Measurements from ENCODE around the gene SLC66A1. TPM values are rescaled to one million over a fixed set of nuclear protein-coding genes. Genes with fewer than 3 reads are reported as not detected.
A peak's percentile ranks its signal among the peaks of the same experiment; 100 is the strongest.

SLC66A1 gene
- total RNA-seq, 4 donors from 2014 or later: 10.5 to 14.0 (median 12.5) TPM

DNA sequence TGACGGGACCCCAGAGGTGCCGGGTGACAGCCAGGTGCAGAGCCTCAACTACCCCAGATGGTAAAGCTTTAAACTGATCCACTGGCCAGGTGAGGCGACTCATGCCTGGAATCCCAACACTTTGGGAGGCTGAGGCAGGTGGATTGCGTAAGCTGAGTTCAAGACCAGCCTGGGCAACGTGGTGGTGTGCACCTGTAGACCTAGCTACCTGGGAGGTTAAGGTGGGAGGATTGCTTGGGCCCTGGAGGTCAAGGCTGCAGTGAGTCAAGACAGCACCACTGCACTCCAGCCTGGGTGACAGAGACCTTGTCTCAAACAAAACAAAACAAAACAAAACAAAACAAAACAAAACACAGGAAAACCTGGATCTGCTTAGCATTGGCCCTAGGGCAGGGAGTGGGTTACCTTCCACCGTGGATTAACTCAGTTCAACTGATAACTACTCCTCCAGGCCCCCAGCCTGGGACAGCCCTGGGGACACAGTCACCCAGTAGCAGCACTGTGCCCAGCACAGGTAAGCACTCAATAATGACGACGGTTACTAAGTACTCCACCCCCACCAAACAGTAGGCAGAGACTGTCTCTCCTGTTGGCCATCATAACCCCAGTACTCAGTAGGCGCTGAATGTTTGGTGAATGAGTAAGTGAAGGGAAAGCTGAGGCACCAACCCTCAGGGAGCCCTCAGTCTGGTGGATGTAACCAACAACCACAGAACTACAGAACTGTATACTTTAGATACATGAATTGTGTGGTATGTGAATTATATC, 21.6 kb downstream of the SLC66A1 start:
- Histone ChIP-seq H3K4me1 (peaks cover 3% of the 10 kb centered on the region), H3K9me3 (no peaks in the 10 kb centered on the region), H3K36me3 (peaks cover 12% of the 10 kb centered on the region), H3K27ac (no peak overlapping the region), H3K4me3 (no peak overlapping the region), H3K27me3 (no peaks in the 10 kb centered on the region)
- 79% methylated on average over 9 of the region's 9 CpGs for WGBS
- TF ChIP-seq POLR2AphosphoS5 (IDR thresholded peaks at IDR 0.05): no peak
- TF ChIP-seq, protein P1, sequence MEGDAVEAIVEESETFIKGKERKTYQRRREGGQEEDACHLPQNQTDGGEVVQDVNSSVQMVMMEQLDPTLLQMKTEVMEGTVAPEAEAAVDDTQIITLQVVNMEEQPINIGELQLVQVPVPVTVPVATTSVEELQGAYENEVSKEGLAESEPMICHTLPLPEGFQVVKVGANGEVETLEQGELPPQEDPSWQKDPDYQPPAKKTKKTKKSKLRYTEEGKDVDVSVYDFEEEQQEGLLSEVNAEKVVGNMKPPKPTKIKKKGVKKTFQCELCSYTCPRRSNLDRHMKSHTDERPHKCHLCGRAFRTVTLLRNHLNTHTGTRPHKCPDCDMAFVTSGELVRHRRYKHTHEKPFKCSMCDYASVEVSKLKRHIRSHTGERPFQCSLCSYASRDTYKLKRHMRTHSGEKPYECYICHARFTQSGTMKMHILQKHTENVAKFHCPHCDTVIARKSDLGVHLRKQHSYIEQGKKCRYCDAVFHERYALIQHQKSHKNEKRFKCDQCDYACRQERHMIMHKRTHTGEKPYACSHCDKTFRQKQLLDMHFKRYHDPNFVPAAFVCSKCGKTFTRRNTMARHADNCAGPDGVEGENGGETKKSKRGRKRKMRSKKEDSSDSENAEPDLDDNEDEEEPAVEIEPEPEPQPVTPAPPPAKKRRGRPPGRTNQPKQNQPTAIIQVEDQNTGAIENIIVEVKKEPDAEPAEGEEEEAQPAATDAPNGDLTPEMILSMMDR (IDR thresholded peaks at IDR 0.05): no peak
- no peak for TF ChIP-seq EP300 (IDR thresholded peaks at IDR 0.05)
- no peak for TF ChIP-seq POLR2A (IDR thresholded peaks at IDR 0.05)
- DNase-seq (ENCODE audit: low spot score in 2 of 2): no peak

DNA sequence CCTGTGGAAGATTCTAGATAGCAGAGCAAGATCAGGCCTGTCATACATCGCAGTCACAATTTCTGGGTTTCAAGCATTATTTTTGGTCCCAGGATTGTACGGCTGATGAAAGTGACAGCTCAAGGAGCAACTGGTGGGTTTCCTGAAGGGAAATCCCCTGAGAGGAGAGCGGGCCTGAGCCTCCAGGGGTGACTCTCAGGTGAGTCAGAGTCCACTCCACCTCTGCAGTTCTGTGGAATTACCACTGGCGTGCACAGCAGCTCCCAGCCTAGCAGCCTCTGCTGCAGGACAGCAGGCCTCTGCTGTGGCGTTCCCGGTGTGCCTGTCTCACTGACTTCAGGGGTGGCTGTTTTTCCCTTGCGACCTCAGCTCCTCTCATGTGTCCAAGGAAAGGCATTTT, 24.4 kb downstream of the SLC66A1 start:
- no peaks in the 10 kb centered on the region for H3K9me3 ChIP-seq
- no peak overlapping the region for H3K4me3 ChIP-seq
- peaks cover 9% of the 10 kb centered on the region for H3K4me1 ChIP-seq
- no peak overlapping the region for H3K27ac ChIP-seq
- no peak for DNase-seq (ENCODE audit: low spot score in 2 of 2)
- 85% methylated on average over 7 of the region's 7 CpGs for WGBS
- no peaks in the 10 kb centered on the region for H3K27me3 ChIP-seq
- H3K36me3 ChIP-seq: peaks cover 28% of the 10 kb centered on the region
- TF ChIP-seq POLR2A (IDR thresholded peaks at IDR 0.05) (no peak), EP300 (IDR thresholded peaks at IDR 0.05) (no peak), POLR2AphosphoS5 (IDR thresholded peaks at IDR 0.05) (no peak)
- TF ChIP-seq, protein P1 (IDR thresholded peaks at IDR 0.05): no peak

DNA sequence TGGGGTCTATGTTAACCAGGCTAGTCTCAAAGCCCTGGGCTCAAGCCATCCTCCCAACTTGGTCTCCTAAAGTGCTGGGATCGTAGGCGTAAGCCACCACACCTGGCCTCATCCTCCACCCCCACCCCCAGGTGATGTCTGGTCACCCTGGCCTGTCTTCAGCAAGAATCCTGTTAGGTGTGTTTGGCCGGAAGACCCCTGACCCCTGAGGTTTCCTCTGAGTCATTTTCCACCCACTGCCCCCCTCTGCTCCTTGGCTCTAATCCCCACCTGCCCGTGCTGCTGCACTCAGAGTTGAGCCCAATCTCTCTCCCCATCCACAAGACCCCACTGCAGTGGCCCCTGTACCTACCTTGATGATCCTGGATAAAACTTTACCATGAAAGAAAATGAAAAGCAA, 25.2 kb downstream of the SLC66A1 start:
- TF ChIP-seq EP300 (IDR thresholded peaks at IDR 0.05) (no peak), POLR2A (IDR thresholded peaks at IDR 0.05) (no peak)
- Histone ChIP-seq H3K27me3 (no peaks in the 10 kb centered on the region), H3K4me3 (no peak overlapping the region), H3K36me3 (peaks cover 29% of the 10 kb centered on the region), H3K4me1 (peaks cover 16% of the 10 kb centered on the region), H3K9me3 (no peaks in the 10 kb centered on the region), H3K27ac (no peak overlapping the region)
- 86% methylated on average over 4 of the region's 4 CpGs for WGBS
- DNase-seq (ENCODE audit: low spot score in 2 of 2): no peak

DNA sequence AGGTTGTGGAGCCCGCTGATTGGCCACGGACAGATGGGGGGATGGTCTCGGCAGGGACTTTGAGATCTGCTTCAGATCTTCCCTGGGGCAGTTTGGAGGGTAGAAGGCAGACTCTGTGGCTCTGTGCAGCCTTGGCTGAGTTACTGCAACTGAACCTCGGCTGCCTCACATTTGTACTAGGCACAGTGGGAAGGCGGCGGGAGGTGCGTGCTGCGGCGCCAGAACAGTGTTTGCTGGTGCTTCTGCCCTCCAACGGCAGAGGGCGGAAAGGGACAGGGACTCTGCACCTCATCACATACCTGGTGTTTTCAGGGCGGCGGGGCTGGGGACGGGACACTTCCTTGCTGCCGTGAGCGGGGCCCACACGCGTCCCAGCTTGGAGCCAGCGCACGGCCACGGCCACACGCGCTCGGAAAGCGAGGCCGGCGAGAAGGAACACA, 26.2 kb downstream of the SLC66A1 start:
- Histone ChIP-seq H3K36me3 (peaks cover 40% of the 10 kb centered on the region), H3K27me3 (no peaks in the 10 kb centered on the region), H3K4me1 (peaks cover 22% of the 10 kb centered on the region), H3K4me3 (no peak overlapping the region), H3K27ac (no peak overlapping the region), H3K9me3 (no peaks in the 10 kb centered on the region)
- DNase-seq (ENCODE audit: low spot score in 2 of 2): no peak
- TF ChIP-seq POLR2A (IDR thresholded peaks at IDR 0.05) (no peak), EP300 (IDR thresholded peaks at IDR 0.05) (no peak), POLR2AphosphoS5 (IDR thresholded peaks at IDR 0.05) (no peak)
- TF ChIP-seq, protein P1 (IDR thresholded peaks at IDR 0.05): peak in 1 of 2 donors; percentile 20
- WGBS: 72% methylated on average over 27 of the region's 27 CpGs

DNA sequence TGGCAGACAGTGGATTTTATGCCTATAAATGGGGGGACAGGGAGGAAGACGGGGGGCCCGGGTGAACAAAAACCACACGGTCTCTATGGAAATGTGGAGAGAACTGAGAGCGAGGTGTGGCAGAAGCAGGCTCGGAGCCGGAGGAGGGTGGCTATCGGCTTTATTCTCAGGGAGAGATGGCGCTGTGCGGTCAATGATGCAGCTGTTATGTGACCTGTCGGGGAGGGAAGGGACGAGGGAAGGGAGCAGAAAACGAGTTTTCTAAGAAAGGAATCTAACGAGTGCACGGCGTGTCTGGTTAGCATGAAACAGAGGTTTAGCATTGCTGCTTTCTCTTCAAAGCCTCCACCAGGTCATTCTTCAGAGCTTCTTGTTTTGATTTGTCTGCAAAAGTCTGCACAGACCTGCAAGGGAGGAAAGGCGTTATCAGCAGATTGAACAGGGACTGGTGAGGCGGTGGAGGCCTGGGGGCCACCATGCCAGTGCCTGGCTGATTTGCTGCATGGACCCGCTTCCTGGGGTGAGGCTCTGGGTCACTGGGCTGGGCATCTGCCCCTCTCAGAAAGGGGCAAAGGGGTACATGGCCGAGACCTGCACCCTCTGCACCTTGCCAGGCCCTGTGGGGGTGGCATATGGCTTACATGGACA, 27.2 kb downstream of the SLC66A1 start:
- H3K36me3 ChIP-seq: peaks cover 47% of the 10 kb centered on the region

More for the DNA sequence above, 27.2 kb downstream of the SLC66A1 start:
- WGBS: 90% methylated on average over 17 of the region's 19 CpGs
- H3K27me3 ChIP-seq: no peaks in the 10 kb centered on the region
- H3K4me1 ChIP-seq: peaks cover 29% of the 10 kb centered on the region
- TF ChIP-seq POLR2A (IDR thresholded peaks at IDR 0.05): no peak
- TF ChIP-seq EP300 (IDR thresholded peaks at IDR 0.05): no peak
- no peak for TF ChIP-seq POLR2AphosphoS5 (IDR thresholded peaks at IDR 0.05)
- TF ChIP-seq, protein P1 (IDR thresholded peaks at IDR 0.05): no peak
- no peak overlapping the region for H3K27ac ChIP-seq
- no peak for DNase-seq (ENCODE audit: low spot score in 2 of 2)
- H3K4me3 ChIP-seq: no peak overlapping the region
- no peaks in the 10 kb centered on the region for H3K9me3 ChIP-seq

Data from suprapubic skin (tissue), 4 donors.